ENCODE results near the gene TINAGL1. TPM values are rescaled to one million over a fixed set of nuclear protein-coding genes. Genes with fewer than 3 reads are reported as not detected.
A peak's percentile ranks its signal among the peaks of the same experiment; 100 is the strongest.

TINAGL1 gene
- total RNA-seq, 2 donors from 2014 or later = 211 to 264 TPM

GRCh38 chr1:31587720-31588423 lies 11.6 kb downstream of the TINAGL1 start:
- H3K9me3 ChIP-seq = no peaks in the 10 kb centered on the region
- no peaks in the 10 kb centered on the region for H3K27me3 ChIP-seq
- peak; percentile 58 to 69 for TF ChIP-seq CTCF (IDR thresholded peaks at IDR 0.05)
- DNase-seq (ENCODE audit: low spot score) = peak; percentile 65
- H3K36me3 ChIP-seq = peaks cover 41% of the 10 kb centered on the region
- H3K4me3 ChIP-seq = peak overlapping the region in 1 of 2 donors; percentile 43
- H3K4me1 ChIP-seq = peaks cover 0 to 68% of the 10 kb centered on the region in 2 donors
- peak overlapping the region; percentile 83 to 92 for H3K27ac ChIP-seq

- no peaks in the 10 kb centered on the region for H3K27me3 ChIP-seq
- peaks cover 34% of the 10 kb centered on the region for H3K36me3 ChIP-seq
- peak overlapping the region; percentile 1 to 43 for H3K4me3 ChIP-seq
- peak overlapping the region; percentile 83 to 92 for H3K27ac ChIP-seq
- DNase-seq (ENCODE audit: low spot score) = peak; percentile 61
- peaks cover 0 to 58% of the 10 kb centered on the region in 2 donors for H3K4me1 ChIP-seq
- no peak for TF ChIP-seq CTCF (IDR thresholded peaks at IDR 0.05)
- no peaks in the 10 kb centered on the region for H3K9me3 ChIP-seq
Observed at GRCh38 chr1:31588751-31589515, 12.6 kb downstream of the TINAGL1 start.

- peaks cover 0 to 32% of the 10 kb centered on the region in 2 donors for H3K4me1 ChIP-seq
- no peak overlapping the region for H3K4me3 ChIP-seq
- no peak for DNase-seq (ENCODE audit: low spot score)
- H3K9me3 ChIP-seq = no peaks in the 10 kb centered on the region
- H3K27ac ChIP-seq = peak overlapping the region in 1 of 2 donors; percentile 36
- H3K36me3 ChIP-seq = peaks cover 10% of the 10 kb centered on the region
- H3K27me3 ChIP-seq = no peaks in the 10 kb centered on the region
- TF ChIP-seq CTCF (IDR thresholded peaks at IDR 0.05) = no peak
Observed at GRCh38 chr1:31591425-31592093, 15.2 kb downstream of the TINAGL1 start.

GRCh38 chr1:31592132-31592531 lies 15.8 kb downstream of the TINAGL1 start:
- Histone ChIP-seq H3K36me3 (peaks cover 4% of the 10 kb centered on the region), H3K27me3 (no peaks in the 10 kb centered on the region), H3K9me3 (no peaks in the 10 kb centered on the region), H3K4me3 (no peak overlapping the region), H3K27ac (peak overlapping the region in 1 of 2 donors; percentile 36), H3K4me1 (peaks cover 0 to 26% of the 10 kb centered on the region in 2 donors)
- DNase-seq (ENCODE audit: low spot score) = no peak
- no peak for TF ChIP-seq CTCF (IDR thresholded peaks at IDR 0.05)

GRCh38 chr1:31593136-31593665 lies 16.9 kb downstream of the TINAGL1 start:
- TF ChIP-seq CTCF (IDR thresholded peaks at IDR 0.05) = no peak
- no peak overlapping the region for H3K4me3 ChIP-seq
- DNase-seq (ENCODE audit: low spot score) = no peak
- H3K27me3 ChIP-seq = no peaks in the 10 kb centered on the region
- no peaks in the 10 kb centered on the region for H3K36me3 ChIP-seq
- H3K9me3 ChIP-seq = no peaks in the 10 kb centered on the region
- peaks cover 0 to 15% of the 10 kb centered on the region in 2 donors for H3K4me1 ChIP-seq
- H3K27ac ChIP-seq = no peak overlapping the region

Data from right atrium auricular region (tissue), 2 donors.